Measurements from ENCODE around the gene CHAF1B.

- no peak for TF ChIP-seq POLR2A (IDR thresholded peaks at IDR 0.05; ENCODE audit: low read depth, low read length)
- TF ChIP-seq POU2F2 (IDR thresholded peaks at IDR 0.05; ENCODE audit: low read depth, low read length), result no peak
Observed at GRCh38 chr21:36441715-36442114, 56.5 kb downstream of the CHAF1B start.

Data from GM12891 (cell line).